Embryonic facial prominence (tissue), 1 donor: Measurements from ENCODE around the gene MAS1L.

Experiments
- DNase-seq: peaks from one replicate; pipeline ENCODE4 v3.0.0-alpha.2; 2016; ENCODE audit errors: extremely low spot score

The MAS1L gene

GRCh38 chr6:29510202-29510601 lies 22.4 kb upstream of the MAS1L start:
- no peak for DNase-seq

DNA sequence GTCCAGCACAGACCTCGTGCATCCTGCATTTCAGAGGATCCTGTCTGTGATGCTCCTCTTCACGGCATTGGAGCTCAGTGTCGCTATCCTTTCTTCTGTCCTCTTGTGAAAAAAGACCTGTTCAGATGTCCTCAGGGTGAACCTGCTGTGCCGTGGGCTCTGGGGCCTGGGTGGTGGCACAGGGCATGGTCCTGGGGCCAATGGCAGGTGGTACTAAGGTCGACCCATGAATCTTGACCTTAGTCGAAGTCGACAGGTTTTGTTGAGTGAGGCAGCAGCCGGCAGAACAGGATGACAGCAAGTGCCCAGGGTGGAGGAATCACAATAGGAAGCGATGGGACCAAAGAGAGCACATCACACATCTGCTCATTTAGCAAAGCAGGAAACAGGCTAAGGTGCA lies 22.0 kb upstream of the MAS1L start:
- DNase-seq, result no peak

DNA sequence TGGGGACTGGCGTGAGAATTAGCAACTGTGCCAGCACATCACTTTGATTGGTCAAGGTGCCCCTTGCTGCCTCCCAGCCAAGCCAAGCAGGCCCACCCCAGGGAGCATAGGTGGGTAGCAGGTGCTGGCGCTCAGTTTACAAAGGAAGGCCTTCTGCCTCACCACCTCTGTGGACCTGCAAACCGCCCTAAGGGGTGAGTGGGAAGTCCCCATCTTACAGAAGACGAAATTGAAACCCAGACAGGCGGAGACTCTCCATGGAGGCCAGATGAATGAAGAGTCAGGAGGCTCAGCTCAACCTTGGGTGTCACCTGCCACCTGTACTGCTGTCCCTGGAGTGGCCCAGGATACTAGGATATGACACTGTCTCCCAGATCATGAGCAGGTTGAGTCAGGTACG lies 21.5 kb upstream of the MAS1L start:
- DNase-seq, result no peak

DNA sequence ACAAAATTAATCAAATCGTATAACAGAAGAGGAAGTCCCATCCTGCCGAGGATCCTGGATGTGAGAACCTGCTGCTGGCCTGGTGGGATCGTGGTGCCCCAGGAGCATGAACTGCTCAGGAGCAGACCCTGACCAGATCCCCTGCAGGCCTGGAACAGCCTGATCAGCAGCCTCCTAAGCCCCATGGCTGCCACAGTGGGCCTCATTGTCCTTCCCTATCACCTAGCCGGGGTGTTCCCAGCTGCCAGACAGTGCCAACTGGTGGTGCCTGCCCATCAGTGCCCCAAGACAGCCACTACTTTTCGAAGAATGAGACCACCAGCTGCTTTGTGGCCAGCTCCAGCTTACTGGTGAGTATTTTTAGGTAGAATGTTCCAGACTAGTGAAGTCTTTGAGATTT lies 19.6 kb upstream of the MAS1L start:
- no peak for DNase-seq

- DNase-seq, result no peak
These were observed 18.8 kb upstream of the MAS1L start for GRCh38 chr6:29506446-29507067.

- DNase-seq, result no peak
These were observed 18.1 kb upstream of the MAS1L start for GRCh38 chr6:29505808-29506207.

DNA sequence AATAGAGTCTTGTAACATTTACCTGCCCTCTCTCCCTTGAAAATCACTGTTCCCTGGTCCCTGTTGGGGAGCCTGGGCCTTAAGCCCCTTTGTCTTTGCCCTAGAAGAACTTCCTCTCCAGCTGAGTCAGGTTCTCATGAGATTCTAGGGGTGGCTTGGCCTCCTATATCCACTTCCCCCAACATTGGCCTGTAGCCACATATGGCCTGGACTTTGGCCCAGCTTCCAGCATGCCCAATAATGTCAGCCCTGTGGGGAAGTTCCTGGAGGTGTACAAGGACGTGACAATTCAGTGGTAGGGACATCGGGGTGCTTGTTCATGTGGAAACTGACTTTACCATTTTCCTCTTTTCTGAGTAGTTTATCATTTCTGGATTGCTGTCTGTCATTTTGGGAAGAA lies 17.2 kb upstream of the MAS1L start:
- DNase-seq, result no peak

GRCh38 chr6:29502597-29502996 lies 14.8 kb upstream of the MAS1L start:
- no peak for DNase-seq

- DNase-seq, result no peak
These were observed 14.4 kb upstream of the MAS1L start for GRCh38 chr6:29502181-29502580.

DNA sequence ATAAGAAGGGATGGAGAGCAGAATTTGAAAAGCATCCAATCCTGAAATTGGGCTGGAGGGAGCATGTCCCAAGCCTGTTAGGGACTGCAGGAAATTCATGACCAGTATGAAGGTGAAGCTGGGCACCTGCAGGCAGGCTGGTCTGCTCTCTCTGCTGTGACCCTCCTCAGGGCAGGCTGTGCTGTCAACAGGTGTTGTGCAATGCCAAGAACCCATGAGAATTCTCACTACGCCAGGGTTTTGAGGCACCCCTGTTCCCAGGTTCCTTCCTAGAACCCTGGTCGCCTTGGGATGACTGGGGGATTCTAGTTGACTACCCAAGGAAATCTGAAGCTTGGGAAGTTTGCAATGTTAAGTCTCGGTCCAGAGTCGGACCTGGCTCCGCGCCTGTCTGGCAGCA lies 13.3 kb upstream of the MAS1L start:
- DNase-seq, result no peak

- DNase-seq, result no peak
These were observed 12.8 kb upstream of the MAS1L start for GRCh38 chr6:29500594-29500993.

- DNase-seq, result no peak
These were observed 11.9 kb upstream of the MAS1L start for GRCh38 chr6:29499704-29500103.

DNA sequence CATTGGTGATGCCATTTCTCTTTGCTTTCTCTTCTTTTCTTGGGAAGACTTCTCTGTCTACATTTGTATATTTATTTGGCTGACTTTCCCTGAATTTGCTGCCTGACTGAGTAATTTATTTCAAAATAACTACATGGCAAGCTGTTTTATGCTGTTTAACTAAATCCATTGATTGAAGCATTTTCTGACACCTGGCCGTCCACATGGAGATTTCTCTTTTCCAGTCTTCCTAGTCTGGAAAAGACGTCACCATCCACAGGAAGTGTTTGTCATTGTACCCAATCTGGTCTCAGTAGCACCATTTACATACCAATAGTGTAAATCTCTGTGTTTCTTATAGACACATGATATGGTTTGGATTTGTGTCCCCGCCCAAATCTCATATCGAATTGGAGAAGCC lies 9.2 kb upstream of the MAS1L start:
- no peak for DNase-seq

- DNase-seq, result no peak
These were observed 7.8 kb upstream of the MAS1L start for GRCh38 chr6:29495571-29495970.

- DNase-seq, result no peak
These were observed 6.4 kb upstream of the MAS1L start for GRCh38 chr6:29494131-29494530.

DNA sequence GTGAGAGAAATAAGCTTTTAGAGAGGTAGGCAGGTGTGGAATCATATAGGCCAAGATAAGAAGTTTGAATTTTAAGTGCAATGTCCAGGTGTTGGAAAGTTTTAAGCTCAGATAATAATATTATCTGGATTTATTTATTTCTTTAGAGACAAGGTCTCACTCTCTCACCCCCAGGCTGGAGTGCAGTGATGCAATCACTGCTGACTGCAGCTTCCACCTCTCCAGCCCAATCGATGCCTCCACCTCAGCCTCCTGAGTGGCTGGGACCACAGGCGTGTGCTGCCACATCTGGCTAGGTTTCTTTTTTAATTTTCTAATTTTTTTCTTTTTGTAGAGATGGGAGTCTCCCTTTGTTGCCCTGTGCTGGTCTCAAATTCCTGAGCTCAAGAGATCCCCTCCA lies 5.5 kb upstream of the MAS1L start:
- DNase-seq, result no peak

GRCh38 chr6:29491574-29491973 lies 3.8 kb upstream of the MAS1L start:
- DNase-seq, result no peak

DNA sequence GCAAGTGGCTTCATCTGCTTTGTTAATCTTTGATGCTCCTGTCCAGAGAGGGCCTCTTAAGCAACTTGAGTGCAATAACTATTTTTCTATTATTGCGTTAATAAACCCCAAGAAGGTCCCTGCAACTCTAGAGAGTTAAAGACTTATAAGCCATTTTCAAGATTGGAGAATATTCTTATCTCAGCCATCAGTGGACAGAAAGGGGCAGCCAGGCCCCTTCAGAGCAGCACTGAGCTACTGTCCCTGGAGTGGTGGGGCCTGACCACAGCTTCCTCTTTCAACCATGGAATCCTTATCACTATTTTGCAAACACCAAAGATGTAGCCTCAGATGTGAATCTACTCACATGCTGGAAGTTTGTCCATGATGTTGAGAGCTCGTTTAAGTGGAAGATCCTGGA lies 2.8 kb upstream of the MAS1L start:
- DNase-seq, result no peak

DNA sequence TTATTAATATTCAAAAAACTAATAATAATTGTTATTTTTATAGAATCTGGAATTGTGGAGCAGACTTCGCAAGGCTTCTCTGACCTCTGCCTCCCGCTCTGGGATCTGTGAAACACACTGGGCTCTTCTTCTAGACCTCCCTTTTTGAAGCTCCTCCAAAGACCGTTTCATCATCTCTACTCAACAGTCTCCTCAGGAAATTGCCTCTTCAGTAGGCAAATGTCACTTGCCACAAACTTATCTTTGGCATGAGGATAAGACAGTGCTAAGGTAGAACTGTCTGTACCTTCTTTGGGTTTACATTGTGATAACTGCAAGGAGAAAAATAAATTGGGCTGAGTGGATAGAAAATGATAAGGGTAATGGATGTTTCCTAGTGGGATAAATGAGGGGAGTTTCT lies 2.3 kb upstream of the MAS1L start:
- no peak for DNase-seq

DNA sequence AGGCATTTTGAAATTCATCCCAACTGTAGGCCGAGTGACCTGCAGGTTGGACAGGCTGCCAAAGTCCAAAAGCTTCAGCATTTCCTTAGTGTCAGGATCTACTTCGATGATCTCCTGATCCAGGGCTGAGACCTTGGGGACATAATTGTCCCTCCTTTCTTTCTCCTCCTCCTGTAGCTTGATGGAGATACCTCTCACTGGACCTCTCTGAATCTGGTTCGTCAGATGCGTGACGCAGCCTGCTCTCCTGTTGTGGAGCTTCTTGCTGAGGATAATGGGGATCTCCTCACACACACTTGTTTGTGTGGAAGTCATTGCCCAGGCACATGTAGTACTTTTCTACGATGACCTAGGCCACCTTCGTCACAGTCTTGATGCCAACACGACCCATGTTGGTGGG lies 1.5 kb upstream of the MAS1L start:
- DNase-seq, result no peak

- DNase-seq, result no peak
These were observed 1.1 kb upstream of the MAS1L start for GRCh38 chr6:29488874-29489273.

- DNase-seq, result no peak
These were observed 625 bp downstream of the MAS1L start for GRCh38 chr6:29487131-29487530.

DNA sequence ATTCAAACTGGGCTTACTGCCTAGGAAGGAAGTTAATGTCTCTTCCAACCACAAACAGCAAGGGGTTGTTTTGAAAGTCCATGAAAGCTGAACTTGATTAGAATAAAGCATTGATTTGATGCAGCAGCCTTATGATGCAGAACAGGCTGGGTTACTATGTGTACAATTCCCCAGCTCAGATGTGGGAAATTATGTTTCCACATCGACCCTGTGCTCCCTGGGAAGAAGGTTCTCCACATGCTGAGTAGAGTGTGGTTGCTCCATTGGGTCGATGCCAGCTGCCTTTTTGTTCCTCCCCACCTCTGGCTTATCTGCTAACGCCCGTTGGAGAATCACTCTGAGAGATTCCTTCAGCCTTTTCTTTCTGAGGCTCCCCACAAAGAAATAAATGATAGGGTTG lies 1.2 kb downstream of the MAS1L start:
- no peak for DNase-seq

DNA sequence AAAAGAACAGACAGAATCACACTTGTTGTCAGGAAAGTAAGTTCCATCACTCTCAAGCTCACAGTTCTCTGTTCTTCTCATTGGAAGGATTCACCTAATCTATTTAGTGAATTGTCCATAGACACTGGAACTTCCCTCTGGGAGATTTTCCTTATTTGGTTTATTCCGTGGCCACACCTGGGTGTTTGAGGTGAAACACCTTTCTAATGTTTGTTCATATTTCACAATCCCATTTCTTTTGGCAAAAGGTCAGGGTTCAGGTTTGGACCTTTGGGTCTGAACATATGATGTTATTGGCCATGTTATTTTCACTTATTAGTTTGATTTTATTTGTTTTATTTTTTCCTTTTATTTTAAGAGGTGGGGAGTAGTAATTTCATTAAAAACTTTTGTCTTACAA lies 4.0 kb downstream of the MAS1L start:
- no peak for DNase-seq

GRCh38 chr6:29483186-29483585 lies 4.6 kb downstream of the MAS1L start:
- DNase-seq, result no peak
